Spleen (tissue), 11 donors: ENCODE measurements around the gene TYK2. TPM values are rescaled to one million over a fixed set of nuclear protein-coding genes. Genes with fewer than 3 reads are reported as not detected.
"Not testable (repeated sequence)": the region's sequence is repeated elsewhere in the genome, so short reads cannot be mapped to it uniquely, and the experiment has no call there.

ENCODE experiments used
- DNase-seq: peaks from one replicate; pipeline ENCODE4 v3.0.0-alpha.2; 2020
- H3K27ac ChIP-seq, 8 donors: fragments of 200-600 bp; sonication (generic) in 7 of 8; 1 replicate in 4 of 8; 2 replicates in 4 of 8; pipeline versions ENCODE4 v1.5.0 to v1.8.0; 2016 to 2021; ENCODE audit warnings: inconsistent platforms in 4 of 8, mild to moderate bottlenecking in 4 of 8, moderate library complexity in 1 of 8
- H3K27me3 ChIP-seq, 7 donors: fragments of 200-600 bp; sonication (generic) in 6 of 7; replicated peaks in 1 of 7; 1 replicate in 4 of 7; 2 replicates in 3 of 7; pipeline versions ENCODE4 v1.5.0 to v1.8.0; 2016 to 2021; ENCODE audit warnings: inconsistent platforms in 3 of 7, mild to moderate bottlenecking in 1 of 7
- H3K36me3 ChIP-seq, 6 donors: fragments of 200-600 bp; sonication (generic) in 5 of 6; 1 replicate in 4 of 6; 2 replicates in 2 of 6; pipeline versions ENCODE4 v1.5.0 to v1.8.0; 2016 to 2021; ENCODE audit warnings: inconsistent platforms in 2 of 6
- H3K4me1 ChIP-seq, 6 donors: fragments of 200-600 bp; sonication (generic) in 5 of 6; 1 replicate in 3 of 6; 2 replicates in 3 of 6; pipeline versions ENCODE4 v1.5.0 to v1.8.0; 2016 to 2021; ENCODE audit warnings: inconsistent platforms in 3 of 6
- H3K4me3 ChIP-seq, 8 donors: fragments of 200-600 bp; sonication (generic) in 7 of 8; 1 replicate in 4 of 8; 2 replicates in 4 of 8; pipeline versions ENCODE4 v1.5.0 to v1.8.0; 2016 to 2021; ENCODE audit warnings: inconsistent platforms in 4 of 8, mild to moderate bottlenecking in 4 of 8, moderate library complexity in 2 of 8
- H3K9me3 ChIP-seq, 8 donors: fragments of 200-600 bp; sonication (generic) in 7 of 8; 1 replicate in 4 of 8; 2 replicates in 4 of 8; pipeline versions ENCODE4 v1.5.0 to v1.8.0; 2016 to 2021; ENCODE audit warnings: inconsistent platforms in 4 of 8
- POLR2A ChIP-seq, 3 donors: fragments of 450-650 bp; IDR thresholded peaks; one replicate each; pipeline ENCODE4 v1.5.1; 2017; ENCODE audit warnings: antibody characterized with exemption in 3 of 3, mild to moderate bottlenecking in 1 of 3
- POLR2AphosphoS5 ChIP-seq, 3 donors: sonication (generic); formaldehyde crosslinking; IDR thresholded peaks; one replicate each; pipeline ENCODE4 v1.5.1; 2017; ENCODE audit warnings: antibody characterized with exemption in 3 of 3
- WGBS, 5 donors: extraction: QIAGEN DNeasy Blood & Tissue Kit in 3 of 5; methylation state at CpG; one replicate each; pipeline versions ENCODE4 v1.1.5 to v1.1.7; 2013 to 2018; 5-methylcytosine and 5-hydroxymethylcytosine counted together
- intact Hi-C: fragments of 100-400 bp; cut with DNase I; formaldehyde crosslinking; loops from one replicate; pipeline ENCODE4 v1.15.0; 2023; ENCODE audit warnings: low total_unique reads
- polyA plus RNA-seq, 3 donors: library from polyadenylated mRNA; stranded (reverse); fragments of 200-250 nt; gene quantifications; one replicate each; pipeline ENCODE4 v1.2.1, GENCODE V29; 2013
- total RNA-seq, 7 donors: library from RNA; depleted of rRNA in 3 of 7; stranded (reverse); fragments of >200 nt in 3 of 7; fragmentation: NEBNext Ultra II Directional in 4 of 7; extraction: Animal tissue kit (Norgen Biotek cat#: 25700) in 4 of 7; gene quantifications; one replicate each; pipeline versions ENCODE4 v1.1.0 to v1.2.1, GENCODE V29; 2016 to 2021
- TF ChIP-seq, protein P1 (sequence below), 11 experiments: fragments of 200-600 bp in 7 of 11; fragments of 450-650 bp in 4 of 11; sonication (generic) in 4 of 11; IDR thresholded peaks in 8 of 11; conservative IDR thresholded peaks in 3 of 11; 1 replicate in 7 of 11; 2 replicates in 4 of 11; pipeline versions ENCODE4 v1.4.0 to v1.8.0; 2016 to 2021; ENCODE audit warnings: antibody characterized with exemption in 11 of 11, inconsistent platforms in 4 of 11, mild to moderate bottlenecking in 1 of 11
- donor health status: healthy with polysubstance abuse.
- donor health status: DM: no; HTN: no; CAD: no; lungs with moderate emphysema.
- donor health status: DM: no; HTN: no; CAD: no.
- donor health status: Bipolar disorder and iron deficiency.
- donor health status: healthy.
- donor health status: DM: no; HTN: no; CAD: no.
- donor health status: DM: yes; HTN: yes; CAD: no.

Gene TYK2
- total and polyA plus RNA-seq, 10 donors, result 159 to 422 (median 251) TPM

DNA sequence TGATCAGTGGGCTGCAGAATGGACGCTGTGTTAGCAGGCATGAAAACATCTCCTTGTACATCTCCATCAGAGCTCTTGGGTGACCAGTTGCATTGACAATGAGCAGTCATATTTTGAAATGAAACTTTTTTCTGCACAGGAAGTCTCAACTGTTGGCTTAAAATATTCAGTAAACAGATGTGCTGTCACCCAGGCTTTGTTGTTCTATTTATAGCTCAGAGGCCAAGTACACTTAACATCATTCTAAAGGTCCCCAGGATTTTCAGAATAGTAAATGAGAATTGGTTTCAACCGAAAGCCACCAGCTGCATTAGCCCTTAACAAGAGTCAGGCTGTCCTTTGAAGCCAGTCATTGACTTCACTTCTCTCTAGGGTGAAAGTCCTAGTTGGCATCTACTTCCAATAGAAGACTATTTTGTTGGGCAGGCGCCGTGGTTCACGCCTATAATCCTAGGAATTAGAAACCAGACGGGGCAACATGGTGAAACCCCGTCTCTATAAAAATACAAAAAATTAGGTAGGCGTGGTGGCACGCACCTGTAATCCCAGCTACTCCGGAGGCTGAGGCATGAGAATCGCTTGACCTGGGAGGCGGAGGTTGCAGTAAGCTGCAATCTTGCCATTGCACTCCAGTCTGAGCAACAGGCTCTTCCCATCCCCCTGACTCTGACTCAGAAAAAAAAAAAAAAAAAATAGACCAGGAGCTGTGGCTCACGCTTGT is 32.0 kb upstream of the TYK2 start:
- peak in 1 of 3 donors; percentile 19 for TF ChIP-seq POLR2AphosphoS5 (IDR thresholded peaks at IDR 0.05)
- TF ChIP-seq, protein P1, sequence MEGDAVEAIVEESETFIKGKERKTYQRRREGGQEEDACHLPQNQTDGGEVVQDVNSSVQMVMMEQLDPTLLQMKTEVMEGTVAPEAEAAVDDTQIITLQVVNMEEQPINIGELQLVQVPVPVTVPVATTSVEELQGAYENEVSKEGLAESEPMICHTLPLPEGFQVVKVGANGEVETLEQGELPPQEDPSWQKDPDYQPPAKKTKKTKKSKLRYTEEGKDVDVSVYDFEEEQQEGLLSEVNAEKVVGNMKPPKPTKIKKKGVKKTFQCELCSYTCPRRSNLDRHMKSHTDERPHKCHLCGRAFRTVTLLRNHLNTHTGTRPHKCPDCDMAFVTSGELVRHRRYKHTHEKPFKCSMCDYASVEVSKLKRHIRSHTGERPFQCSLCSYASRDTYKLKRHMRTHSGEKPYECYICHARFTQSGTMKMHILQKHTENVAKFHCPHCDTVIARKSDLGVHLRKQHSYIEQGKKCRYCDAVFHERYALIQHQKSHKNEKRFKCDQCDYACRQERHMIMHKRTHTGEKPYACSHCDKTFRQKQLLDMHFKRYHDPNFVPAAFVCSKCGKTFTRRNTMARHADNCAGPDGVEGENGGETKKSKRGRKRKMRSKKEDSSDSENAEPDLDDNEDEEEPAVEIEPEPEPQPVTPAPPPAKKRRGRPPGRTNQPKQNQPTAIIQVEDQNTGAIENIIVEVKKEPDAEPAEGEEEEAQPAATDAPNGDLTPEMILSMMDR (IDR thresholded peaks at IDR 0.05 in 8 of 11, conservative IDR thresholded peaks at IDR 0.05 in 3 of 11), result no peak
- H3K27ac ChIP-seq, result peak overlapping the region; percentile 35 to 90 (median 78)
- 43 to 70% (median 58%) methylated on average over 13 of the region's 13 CpGs for WGBS, 5 donors
- no peak for DNase-seq
- intact Hi-C loops, result no loop called here
- peaks cover 25 to 86% (median 71%) of the 10 kb centered on the region in 6 donors for H3K4me1 ChIP-seq
- H3K27me3 ChIP-seq, result peaks cover 0 to 27% (median 14%) of the 10 kb centered on the region in 7 donors
- H3K9me3 ChIP-seq, result peaks cover 0 to 7% (median 0%) of the 10 kb centered on the region in 8 donors
- no peak overlapping the region for H3K4me3 ChIP-seq
- no peaks in the 10 kb centered on the region for H3K36me3 ChIP-seq

DNA sequence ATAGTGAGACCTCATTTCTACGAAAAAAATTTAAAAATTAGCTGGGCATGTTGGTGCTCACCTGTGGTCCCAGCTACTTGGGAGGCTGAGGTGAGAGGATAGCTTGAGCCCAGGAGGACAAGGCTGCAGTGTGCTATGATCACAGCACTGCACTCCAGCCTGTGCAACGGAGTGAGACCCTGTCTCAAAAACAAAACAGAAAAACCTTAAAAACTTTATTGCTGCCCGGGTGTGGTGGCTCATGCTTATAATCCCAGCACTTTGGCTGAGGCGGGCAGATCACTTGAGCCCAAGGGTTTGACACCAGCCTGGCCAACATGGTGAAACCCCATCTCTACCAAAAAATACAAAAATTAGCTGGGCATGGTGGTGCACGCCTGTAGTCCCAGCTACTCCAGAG is 30.9 kb upstream of the TYK2 start:
- WGBS, 5 donors, result 70 to 84% (median 76%) methylated on average over 5 of the region's 5 CpGs
- Histone ChIP-seq H3K4me1 (peaks cover 24 to 86% (median 71%) of the 10 kb centered on the region in 6 donors), H3K27ac (peak overlapping the region in 5 of 8 donors; percentile 36 to 90 (median 78)), H3K27me3 (peaks cover 0 to 21% (median 5%) of the 10 kb centered on the region in 7 donors)
- H3K9me3 ChIP-seq, H3K36me3 ChIP-seq, intact Hi-C loops, DNase-seq, H3K4me3 ChIP-seq: not testable (repeated sequence)

DNA sequence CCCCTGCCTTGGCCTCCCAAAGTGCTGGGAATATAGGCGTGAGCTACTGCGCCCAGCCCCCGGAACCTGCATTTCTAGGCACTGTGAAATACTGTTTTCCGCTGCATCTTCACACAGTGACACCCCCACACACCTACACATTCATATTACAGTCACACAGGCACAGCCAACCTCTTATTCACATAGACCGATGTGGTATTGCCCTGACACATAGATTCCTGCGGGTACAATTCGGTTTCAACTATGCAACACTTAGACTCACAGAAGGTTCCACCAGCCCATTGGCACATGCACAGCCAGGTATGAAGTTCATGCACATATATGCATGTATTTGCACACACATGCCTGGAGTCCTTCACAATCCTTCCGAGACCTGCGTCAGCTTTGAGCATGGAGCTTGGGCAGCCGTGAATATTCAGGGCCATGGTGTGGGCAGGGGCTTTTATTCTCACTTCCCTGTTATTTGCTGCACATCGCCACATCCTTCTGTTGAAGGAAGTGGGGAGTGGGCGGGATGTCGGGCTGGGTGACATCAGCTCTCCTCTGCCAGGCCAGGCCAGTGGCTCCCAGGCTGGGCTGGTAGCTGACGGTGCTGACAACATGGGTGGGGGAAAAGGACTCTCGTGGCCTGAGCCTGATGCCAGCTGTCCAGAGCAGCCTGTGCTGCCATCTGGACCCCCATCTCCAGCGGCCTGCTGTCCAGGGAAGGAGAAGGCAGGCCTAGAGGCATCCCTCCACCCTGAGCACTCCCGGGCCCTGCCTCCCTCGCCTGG is 28.3 kb upstream of the TYK2 start:
- peak overlapping the region in 2 of 8 donors; percentile 16 to 53 for H3K4me3 ChIP-seq
- H3K27me3 ChIP-seq, result peaks cover 0 to 40% (median 14%) of the 10 kb centered on the region in 7 donors
- TF ChIP-seq, protein P1 (IDR thresholded peaks at IDR 0.05 in 8 of 11, conservative IDR thresholded peaks at IDR 0.05 in 3 of 11), result no peak
- peak; percentile 81 to 84 (median 83) for TF ChIP-seq POLR2AphosphoS5 (IDR thresholded peaks at IDR 0.05)
- peaks cover 36 to 100% (median 84%) of the 10 kb centered on the region in 6 donors for H3K4me1 ChIP-seq
- peak overlapping the region; percentile 24 to 90 (median 78) for H3K27ac ChIP-seq
- WGBS, 5 donors, result 39 to 52% (median 39%) methylated on average over 13 to 18 of the region's 18 CpGs
- intact Hi-C loops, result loop anchor here (10.0 kb wide), 1 partner anchor 166 kb away; no protein-coding TSS in a partner anchor
- DNase-seq, result peak; percentile 92
- no peaks in the 10 kb centered on the region for H3K36me3 ChIP-seq
- no peaks in the 10 kb centered on the region for H3K9me3 ChIP-seq

DNA sequence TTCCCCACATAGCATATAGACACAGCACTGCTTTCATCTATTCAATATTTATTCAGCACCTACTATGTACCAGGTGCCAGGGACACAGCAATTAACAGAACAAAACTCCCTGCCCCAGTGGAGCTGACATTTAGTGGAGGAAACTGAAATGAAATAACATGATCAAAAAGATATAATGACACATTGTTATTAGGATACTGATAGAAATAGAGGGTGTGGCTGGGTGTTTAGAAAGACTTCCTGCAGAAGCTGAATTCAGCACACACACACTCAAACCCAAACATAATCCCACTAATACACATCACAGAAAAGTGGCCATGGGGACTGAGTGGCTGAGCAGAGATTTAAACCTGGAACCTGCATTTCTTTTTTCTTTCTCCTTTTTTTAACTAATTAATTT is 26.7 kb upstream of the TYK2 start:
- Histone ChIP-seq H3K4me1 (peaks cover 35 to 97% (median 86%) of the 10 kb centered on the region in 6 donors), H3K36me3 (no peaks in the 10 kb centered on the region), H3K27ac (peak overlapping the region in 4 of 8 donors; percentile 4 to 91 (median 90)), H3K27me3 (peaks cover 0 to 40% (median 14%) of the 10 kb centered on the region in 7 donors), H3K9me3 (no peaks in the 10 kb centered on the region), H3K4me3 (no peak overlapping the region)
- TF ChIP-seq, protein P1 (IDR thresholded peaks at IDR 0.05 in 8 of 11, conservative IDR thresholded peaks at IDR 0.05 in 3 of 11), result no peak
- TF ChIP-seq POLR2A (IDR thresholded peaks at IDR 0.05), result no peak
- no peak for TF ChIP-seq POLR2AphosphoS5 (IDR thresholded peaks at IDR 0.05)
- intact Hi-C loops, result loop anchor here (10.0 kb wide), 1 partner anchor 168 kb away; no protein-coding TSS in a partner anchor
- no peak for DNase-seq
